GM19438 (cell line): ENCODE data around the gene MLLT10.

ENCODE experiments used
- ATAC-seq: cut with Tn5 transposase; IDR thresholded peaks from one replicate; pipeline ENCODE4 v1.9.1; 2021; ENCODE audit warnings: low read depth; ENCODE audit not compliant: unreplicated experiment

MLLT10 gene

DNA sequence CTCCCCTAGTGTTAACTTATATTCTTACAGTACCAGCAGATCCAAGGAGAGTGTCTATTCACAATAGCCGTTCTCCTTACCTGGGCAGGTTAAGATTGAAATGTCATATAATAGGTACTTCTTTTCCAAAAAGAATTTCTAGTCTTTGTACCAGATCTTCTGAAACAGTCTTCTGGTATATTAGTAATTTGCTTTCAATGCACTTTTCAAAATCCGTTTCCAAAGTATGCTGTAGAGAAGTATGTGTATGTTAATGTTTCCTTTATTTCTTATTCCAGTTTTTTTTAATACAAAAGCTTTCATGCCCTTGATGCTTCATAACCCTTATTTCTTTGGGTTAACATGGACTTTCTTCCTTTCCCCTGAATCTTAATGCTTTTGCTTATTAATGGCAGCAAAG is 188.2 kb downstream of the MLLT10 start:
- no peak for ATAC-seq

DNA sequence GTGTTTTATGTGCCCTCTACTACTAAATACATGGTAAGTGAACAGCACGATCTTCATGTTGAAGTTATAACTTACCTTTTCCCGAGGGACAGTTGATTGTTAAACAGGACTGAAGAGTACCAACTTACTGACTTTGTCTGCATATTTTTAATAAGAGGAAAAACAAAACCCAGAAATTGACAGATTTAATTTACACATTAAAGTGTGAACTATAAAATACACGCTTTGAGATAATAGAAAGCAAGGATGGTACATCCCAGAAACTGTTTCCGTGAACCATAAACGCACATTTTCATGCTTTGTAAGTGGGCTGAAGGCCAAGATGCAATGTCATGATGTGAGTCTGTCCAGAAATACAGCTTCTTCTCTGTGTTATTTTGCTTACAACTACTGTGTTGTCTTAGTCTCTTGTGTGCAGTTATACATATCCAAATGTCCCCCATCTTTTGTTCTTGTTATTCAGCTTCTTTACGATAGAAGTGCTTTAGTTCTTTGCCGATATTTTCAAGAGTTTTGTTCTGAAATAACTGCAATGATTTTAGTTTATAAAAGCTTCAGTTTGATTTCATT is 190.1 kb downstream of the MLLT10 start:
- no peak for ATAC-seq

DNA sequence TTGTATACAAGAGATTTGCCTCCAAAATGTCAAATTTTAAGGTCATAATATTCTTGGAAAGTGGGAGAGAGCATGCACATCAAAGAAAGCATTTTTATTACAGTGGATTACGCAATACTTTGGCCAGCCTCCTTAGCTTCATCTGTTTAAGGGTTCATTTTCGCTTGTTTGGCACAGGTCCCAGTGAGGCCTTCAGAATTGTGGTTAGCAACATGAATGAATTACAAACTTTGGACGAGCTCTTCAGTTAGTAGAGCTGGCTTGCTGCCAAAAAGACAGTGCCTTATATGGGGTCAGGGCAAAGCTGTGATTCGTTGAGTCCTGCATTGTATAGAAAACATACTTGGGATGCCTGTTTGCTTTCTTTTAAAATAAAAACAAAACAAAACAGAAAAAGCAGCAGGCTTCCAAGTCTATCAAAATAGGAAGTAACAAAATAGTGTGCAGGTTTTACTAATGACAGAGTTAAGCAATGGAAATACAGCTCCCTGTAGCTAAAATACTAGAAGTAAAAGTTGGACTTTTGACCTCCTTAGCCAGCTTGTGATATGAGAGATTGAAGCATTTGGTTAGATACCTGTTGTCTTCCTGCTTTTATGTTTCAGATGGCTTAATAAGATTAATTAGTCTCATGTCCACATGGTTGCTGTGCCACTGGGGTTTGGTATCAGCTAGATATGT is 190.8 kb downstream of the MLLT10 start:
- ATAC-seq = peak; percentile 92

DNA sequence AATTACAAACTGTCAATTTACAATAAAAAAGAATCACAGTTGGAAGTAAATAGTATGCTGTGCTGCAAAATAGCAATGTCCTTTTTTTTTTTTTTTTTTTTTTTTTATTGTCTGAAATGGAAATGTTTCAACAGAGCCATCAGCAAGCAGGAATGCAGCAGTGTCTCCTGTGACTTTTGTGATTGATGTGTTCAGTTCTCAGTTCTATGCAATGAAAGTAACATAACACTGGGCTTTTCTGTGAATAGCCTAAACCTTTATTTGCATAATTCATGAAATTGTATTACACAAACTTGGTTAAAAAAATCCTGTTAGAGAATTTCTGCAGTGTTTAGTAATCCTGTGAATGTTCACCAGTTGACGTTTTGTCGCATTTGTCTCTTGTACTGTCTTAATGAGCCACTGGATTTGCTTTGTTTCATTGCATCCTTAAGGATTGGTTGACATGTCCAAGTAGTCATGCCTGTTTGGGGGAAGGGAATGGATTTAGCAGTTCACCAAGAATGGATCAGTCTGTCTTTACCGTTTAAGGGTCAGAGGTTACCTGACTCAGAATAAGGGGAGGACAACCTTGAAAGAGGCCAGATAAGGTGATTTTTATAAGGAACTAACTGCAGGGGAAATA is 192.7 kb downstream of the MLLT10 start:
- ATAC-seq = no peak

DNA sequence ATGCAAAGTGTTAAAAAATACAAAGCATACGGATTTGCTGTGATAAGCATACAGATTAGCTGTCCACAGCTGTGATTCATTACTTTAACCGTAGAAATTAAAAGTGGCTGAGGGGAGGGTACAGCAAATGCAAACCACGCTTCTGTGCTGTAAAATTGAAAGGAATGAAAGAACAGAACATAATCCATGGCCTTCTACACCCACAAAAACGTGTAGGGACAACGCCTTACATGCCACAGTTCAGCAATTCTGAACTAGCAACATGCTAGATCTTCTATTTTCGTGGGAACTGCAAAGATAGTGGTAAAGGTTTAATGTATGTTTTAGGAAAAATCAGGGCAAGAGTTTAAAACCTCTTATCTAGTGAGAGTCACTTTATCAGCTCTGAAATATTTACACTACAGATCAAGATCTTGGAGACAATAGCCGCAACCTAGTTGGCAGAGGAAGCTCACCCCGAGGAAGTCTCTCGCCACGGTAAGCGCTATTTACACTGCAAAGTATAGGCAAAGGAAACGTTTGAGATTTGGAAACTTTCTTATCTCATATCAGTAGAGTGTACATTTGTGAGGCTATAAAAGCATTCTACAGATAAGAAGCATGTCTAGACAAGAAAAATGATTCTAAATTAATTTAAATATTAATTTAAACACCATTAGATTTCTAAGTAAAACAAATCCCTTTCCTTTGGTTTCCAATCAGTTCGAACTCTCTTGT is 193.6 kb downstream of the MLLT10 start:
- no peak for ATAC-seq

DNA sequence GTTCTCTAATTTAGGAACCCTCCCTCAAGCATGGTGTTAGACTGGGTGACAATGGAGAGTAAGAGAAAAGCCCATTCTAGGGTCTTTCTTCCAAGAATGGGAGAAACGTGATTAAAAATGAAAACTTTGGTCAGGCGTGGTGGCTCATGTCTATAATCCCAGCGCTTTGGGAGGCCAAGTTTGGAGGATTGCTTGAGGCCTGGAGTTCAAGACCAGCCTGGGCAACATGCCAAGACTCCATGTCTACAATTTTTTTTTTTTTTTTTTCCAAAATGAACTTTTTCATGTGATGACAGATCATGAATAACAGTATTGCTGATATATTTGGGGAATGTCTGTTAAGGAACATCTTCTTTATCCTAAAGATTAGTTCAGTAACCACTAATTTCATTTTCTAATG is 194.6 kb downstream of the MLLT10 start:
- no peak for ATAC-seq

GRCh38 chr10:21732067-21732772 is 198.2 kb downstream of the MLLT10 start:
- ATAC-seq = peak; percentile 94

DNA sequence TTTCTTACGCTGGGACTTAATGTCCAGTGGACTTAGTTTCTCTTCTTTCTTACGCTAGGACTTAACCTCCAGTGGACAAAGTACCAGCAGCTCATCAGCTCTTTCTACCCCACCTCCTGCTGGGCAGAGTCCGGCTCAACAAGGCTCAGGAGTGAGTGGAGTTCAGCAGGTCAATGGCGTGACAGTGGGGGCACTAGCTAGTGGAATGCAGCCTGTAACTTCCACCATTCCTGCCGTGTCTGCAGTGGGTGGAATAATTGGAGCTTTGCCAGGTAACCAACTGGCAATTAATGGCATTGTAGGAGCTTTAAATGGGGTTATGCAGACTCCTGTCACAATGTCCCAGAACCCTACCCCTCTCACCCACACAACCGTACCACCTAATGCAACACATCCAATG is 199.7 kb downstream of the MLLT10 start:
- no peak for ATAC-seq

- no peak for ATAC-seq
Observed at GRCh38 chr10:21737106-21737505, 203.1 kb downstream of the MLLT10 start.

- ATAC-seq = no peak
Observed at GRCh38 chr10:21740989-21741388, 207.0 kb downstream of the MLLT10 start.

DNA sequence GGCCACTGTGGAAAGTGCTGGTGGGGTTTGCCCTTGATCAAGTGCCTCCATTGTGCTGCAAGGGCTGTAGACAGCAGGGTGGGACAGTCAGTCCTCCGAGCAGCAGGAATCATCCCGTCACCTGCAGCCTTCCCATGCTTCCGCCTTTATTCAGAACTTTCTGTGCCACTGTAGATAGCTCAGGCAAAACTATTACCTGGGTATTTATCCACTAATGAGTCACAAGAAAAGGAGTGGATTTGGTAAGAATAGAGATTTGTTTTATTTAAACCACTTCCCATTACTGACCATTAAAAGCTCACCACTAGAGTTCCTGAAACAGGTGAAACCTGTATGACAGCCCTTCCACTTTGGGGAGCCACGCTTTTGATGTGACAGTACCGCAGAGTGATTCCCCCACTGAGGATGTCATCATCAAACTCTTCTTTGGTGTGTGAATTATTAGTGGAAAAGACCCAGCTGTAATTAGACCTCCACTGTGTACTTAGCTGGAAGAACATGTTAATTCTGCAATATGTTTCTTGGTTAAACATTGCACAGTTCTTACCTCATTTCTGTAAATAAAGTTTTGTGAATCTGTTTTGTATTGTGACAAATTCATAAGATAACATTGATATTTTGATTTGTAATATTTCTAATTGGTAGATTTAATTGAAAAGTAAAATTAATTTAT is 208.8 kb downstream of the MLLT10 start:
- ATAC-seq = no peak

DNA sequence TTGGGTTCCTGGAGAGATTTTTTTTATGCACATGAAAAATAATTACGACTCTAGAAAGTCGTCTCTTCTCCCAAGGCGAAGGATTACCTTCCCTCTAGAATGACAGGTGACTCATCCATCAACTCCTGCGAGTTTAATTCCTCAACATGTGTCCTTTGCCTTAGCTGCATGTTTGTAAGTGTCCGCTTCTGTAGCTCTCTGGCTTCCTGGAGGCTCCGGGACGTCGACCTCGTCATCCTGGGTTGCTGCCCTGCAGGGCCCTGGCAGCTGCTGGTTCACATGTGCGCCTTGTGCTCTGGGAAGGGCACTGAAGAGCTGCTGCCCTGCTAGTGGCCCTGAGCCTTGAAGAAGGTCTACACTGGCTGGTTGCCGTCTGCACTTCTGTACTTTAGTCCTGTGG is 210.2 kb downstream of the MLLT10 start:
- no peak for ATAC-seq

GRCh38 chr10:21746118-21746517 is 212.1 kb downstream of the MLLT10 start:
- no peak for ATAC-seq

DNA sequence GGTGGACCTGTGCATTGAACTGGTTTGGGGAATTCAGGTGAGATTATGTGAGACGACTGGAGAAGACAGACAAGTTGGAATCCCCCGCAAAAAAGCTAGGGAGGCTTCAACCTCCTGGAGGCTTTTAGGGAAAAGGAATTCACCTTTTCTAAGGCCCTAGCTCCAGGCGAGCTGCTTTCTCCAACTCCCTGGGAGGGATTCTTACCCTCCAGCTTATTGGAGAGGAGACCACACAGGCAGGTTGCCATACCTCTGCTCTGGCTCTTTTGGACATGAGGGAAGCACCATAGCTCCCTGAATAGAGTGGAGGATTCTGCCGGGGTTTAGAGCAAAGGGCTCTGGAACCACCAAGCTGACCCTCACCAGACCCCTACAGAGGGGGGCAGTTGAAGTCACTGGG is 213.8 kb downstream of the MLLT10 start:
- no peak for ATAC-seq

DNA sequence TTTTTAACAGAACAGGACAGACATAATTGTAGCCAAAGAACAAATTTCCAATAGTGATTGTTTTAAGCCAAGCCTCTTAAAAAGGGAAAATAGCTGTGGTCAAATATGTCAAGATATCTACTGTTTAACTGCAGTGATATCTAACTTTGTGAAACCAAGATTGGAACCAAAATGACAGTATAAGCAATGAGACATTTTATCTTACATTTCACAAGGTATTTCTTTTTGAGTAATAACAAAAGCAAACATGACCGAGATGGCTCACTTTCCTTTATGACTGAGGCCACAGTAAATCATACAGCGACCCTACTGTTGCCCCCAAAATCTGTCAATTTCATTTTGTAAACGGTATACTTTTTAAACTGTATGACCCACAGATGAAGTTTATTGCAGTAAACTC is 215.8 kb downstream of the MLLT10 start:
- ATAC-seq = no peak

GRCh38 chr10:21750424-21750823 is 216.4 kb downstream of the MLLT10 start:
- ATAC-seq = no peak

DNA sequence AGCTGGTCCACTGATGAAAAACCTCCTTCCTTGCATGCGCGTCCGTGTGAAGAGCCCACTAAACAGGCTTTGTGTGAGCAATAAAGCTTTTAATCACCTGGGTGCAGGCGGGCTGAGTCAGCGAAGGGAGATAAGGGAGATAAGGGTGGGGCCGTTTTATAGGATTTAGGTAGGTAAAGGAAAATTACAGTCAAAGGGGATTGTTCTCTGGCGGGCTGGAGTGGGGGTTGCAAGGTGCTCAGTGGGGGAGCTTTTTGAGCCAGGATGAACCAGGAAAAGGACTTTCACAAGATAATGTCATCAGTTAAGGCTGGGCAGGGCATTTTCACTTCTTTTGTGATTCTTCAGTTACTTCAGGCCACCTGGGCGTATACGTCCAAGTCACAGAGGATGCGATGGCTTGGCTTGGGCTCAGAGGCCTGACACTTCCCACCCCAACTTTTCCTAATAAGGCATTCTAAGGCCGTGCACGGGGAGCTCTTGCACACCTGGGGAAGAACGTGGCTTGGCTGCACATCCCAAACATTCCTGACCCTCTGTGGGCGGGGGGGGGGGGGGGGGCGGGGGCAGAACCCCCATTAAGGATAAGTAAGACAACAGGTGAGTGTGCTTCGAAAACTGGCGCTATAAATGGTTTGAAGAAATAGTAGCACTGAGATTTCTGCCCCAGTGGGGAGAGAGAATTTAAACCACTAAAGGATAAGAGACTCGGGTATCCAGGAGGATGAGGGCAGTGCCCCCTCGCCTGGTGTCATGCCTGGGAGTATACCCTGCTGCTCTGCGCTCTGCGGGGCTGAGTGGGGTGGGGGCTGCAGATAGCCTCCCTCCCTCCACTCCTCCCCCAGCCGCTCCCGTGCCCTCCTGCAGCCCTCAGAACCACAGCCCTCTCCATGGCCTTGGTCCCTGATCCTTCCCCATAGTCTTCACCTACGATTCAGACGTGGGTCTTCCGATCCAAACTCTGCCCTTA is 217.6 kb downstream of the MLLT10 start:
- ATAC-seq = no peak

DNA sequence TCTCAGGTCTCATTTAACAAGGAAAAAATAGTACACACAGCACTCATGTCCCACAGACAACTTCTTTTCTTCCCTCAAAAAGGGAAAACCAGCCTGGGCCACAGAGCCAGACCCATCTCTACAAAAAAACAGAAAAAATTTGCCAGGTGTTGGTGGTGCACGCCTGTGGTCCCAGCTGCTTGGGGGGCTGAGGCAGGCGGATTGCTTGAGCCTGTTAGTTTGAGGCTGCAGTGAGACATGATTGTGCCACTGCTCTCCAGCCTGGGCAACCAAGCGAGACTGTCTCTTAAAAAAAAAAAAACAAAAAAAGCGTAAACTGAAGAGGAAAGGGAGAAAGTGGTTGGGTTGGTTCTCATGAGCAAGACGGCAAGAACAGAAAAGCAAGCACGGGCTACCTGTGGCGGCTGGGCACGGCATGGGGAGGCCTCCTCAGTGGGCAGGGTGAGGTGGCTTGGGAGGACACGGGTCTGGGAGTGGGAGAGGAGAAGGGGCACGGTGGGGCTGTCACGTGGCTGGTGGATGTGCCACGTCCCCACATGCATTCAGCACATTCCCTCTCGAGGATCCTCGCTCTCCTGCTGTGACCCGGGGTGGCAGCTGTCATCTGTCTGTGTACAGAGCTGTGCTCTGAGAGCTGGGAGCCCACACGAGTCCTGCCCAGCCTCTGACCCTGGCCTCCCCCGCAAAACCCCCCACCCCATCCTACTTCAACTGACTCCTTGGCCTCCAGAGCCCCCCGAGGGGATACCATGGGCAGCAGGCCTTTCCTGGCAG is 219.7 kb downstream of the MLLT10 start:
- ATAC-seq = no peak
